ENCODE results near the gene PIGH.
"Not testable (repeated sequence)": the region's sequence is repeated elsewhere in the genome, so short reads cannot be mapped to it uniquely, and the experiment has no call there.

The PIGH gene

GRCh38 chr14:67547224-67547780, 52.8 kb downstream of the PIGH start:
- DNase-seq: no peak

- DNase-seq: no peak
These were observed 55.5 kb downstream of the PIGH start for GRCh38 chr14:67544590-67544989.

GRCh38 chr14:67542620-67543019, 57.4 kb downstream of the PIGH start:
- DNase-seq: not testable (repeated sequence)

GRCh38 chr14:67541448-67542387, 58.4 kb downstream of the PIGH start:
- no peak for DNase-seq

Data from NCI-H146 (cell line).